GM20431 (cell line): ENCODE data around the gene CHODL.

Experiments used
- in situ Hi-C: fragments of 300-500 bp; cut with MseI, MboI; formaldehyde crosslinking; loops from one replicate; pipeline ENCODE4 v1.15.0; 2020; ENCODE audit warnings: low sequenced_read_pairs; ENCODE audit not compliant: unreplicated experiment

Gene CHODL

DNA sequence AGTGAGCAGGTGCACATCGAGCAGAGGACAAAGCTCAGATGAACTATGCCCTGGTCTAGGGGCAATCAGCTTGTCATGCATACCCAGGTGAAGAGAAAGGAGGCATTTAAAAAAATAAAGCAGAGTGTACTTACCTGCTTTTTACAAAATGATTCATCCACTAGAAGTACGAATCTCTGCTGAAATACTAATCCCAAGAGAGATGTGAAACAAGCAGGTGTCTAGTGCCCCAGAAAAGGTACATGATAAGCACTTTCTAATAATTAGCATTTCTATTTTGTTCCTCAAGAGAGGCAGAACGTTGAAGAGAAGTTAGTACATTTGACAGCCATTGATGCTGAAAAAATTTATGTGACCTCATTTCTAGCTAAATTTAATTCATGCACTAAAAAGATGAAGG is 31.1 kb downstream of the CHODL start:
- in situ Hi-C loops = no loop called here

DNA sequence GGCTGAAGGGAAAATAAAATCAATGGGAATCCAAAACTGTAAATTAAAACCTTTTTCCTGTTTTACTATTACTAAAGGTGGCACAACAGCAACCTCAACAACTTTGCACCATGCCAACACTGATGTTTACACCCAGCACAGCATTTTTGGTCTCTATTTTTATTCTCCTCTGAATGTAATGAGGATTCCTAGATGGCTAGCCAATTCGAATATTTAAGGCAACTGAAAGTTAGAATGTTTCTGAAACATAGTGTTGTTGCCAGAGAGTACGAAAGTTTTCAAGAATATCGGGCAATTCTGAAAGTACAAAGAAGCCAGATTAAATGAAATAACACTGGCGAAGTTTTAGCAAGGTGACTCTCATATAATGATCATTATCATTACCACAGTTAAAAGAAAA is 40.7 kb downstream of the CHODL start:
- in situ Hi-C loops = no loop called here

DNA sequence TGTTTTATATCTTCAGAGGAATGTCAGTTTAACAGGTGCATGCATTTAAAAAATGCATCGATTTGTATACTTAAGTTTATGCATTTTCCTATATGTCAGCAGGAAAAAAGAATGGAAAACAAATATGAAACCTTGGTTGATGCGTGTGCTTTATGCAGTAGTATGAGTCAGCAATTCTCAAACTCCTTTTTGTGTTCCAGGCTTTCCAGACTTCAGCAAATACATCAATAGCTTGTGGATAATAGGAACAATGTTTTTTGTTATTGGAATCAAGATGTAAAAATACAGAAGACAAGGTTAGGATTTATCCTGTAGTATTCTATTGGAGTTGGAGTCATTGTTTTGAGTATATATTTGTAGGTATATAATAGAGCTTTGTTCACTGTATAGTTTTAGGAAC is 45.2 kb downstream of the CHODL start:
- in situ Hi-C loops = no loop called here

DNA sequence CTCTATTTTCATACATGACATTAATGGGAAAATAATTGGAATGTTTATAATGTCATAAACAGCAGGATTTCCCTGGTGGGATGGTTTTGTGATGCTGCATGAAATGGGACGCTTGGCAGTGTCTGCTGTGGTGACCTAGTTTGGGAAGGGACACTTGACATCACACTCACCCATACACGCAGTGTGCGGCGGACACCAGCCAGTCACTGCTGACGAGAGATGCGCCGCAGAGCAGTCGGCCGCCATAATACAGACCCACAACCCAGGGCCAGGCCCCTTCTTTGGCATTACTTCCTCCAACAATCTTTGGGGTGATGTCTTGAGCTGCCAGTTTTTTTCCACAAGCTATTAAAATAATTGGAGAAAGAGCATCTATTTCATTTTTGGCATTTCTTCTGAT is 49.5 kb downstream of the CHODL start:
- in situ Hi-C loops = no loop called here

GRCh38 chr21:18298228-18298627 is 53.6 kb downstream of the CHODL start:
- in situ Hi-C loops = no loop called here
